Upper lobe of right lung (tissue), 1 donor: ENCODE measurements around the gene RBKS. TPM values are rescaled to one million over a fixed set of nuclear protein-coding genes. Genes with fewer than 3 reads are reported as not detected.

Experiments
- ATAC-seq: fragments of 200-7000 bp; cut with Tn5 transposase; one replicate; pipeline ENCODE4 v1.9.1; 2020; ENCODE audit warnings: mild to moderate bottlenecking, moderate library complexity
- DNase-seq: peaks from one replicate; pipeline ENCODE4 v3.0.0-alpha.2; 2020
- H3K27ac ChIP-seq: fragments of 200-600 bp; one replicate; pipeline ENCODE4 v1.8.0; 2022
- H3K27me3 ChIP-seq: fragments of 200-600 bp; one replicate; pipeline ENCODE4 v1.8.0; 2022; ENCODE audit warnings: mild to moderate bottlenecking
- H3K36me3 ChIP-seq: fragments of 200-600 bp; one replicate; pipeline ENCODE4 v1.8.0; 2022
- H3K4me1 ChIP-seq: fragments of 200-600 bp; one replicate; pipeline ENCODE4 v1.8.0; 2022
- H3K4me3 ChIP-seq: fragments of 200-600 bp; one replicate; pipeline ENCODE4 v1.8.0; 2022; ENCODE audit warnings: mild to moderate bottlenecking
- H3K9me3 ChIP-seq: fragments of 200-600 bp; one replicate; pipeline ENCODE4 v1.8.0; 2022
- CTCF ChIP-seq: fragments of 200-600 bp; IDR thresholded peaks from one replicate; pipeline ENCODE4 v1.8.0; 2022; ENCODE audit warnings: antibody characterized with exemption
- intact Hi-C: fragments of 100-400 bp; cut with DNase I; formaldehyde crosslinking; loops from one replicate; pipeline ENCODE4 v1.11.0; 2022
- total RNA-seq: library from RNA; stranded (reverse); fragmentation: NEBNext Ultra II Directional; extraction: Animal tissue kit (Norgen Biotek cat#: 25700); gene quantifications from one replicate; pipeline ENCODE4 v1.2.1, GENCODE V29; 2021
- donor health status: DM: no; HTN: yes; CAD: no; lungs with severe emphysema.

The RBKS gene
- total RNA-seq, 1 donor from 2014 or later = 1.9 TPM

- ATAC-seq (no peak), DNase-seq (no peak)
- H3K4me3 ChIP-seq = peak overlapping the region; percentile 51
- no peaks in the 10 kb centered on the region for H3K27me3 ChIP-seq
- no peaks in the 10 kb centered on the region for H3K36me3 ChIP-seq
- H3K9me3 ChIP-seq = no peaks in the 10 kb centered on the region
- H3K27ac ChIP-seq = peak overlapping the region; percentile 82
- TF ChIP-seq CTCF = no peak
- intact Hi-C loops = no loop called here
- H3K4me1 ChIP-seq = peaks cover 36% of the 10 kb centered on the region
These were observed 153.9 kb downstream of the RBKS start for GRCh38 chr2:27736031-27736889.

- no peak for TF ChIP-seq CTCF
- Histone ChIP-seq H3K27me3 (no peaks in the 10 kb centered on the region), H3K36me3 (no peaks in the 10 kb centered on the region), H3K27ac (peak overlapping the region; percentile 82), H3K9me3 (no peaks in the 10 kb centered on the region), H3K4me3 (peak overlapping the region; percentile 51), H3K4me1 (peaks cover 39% of the 10 kb centered on the region)
- intact Hi-C loops = no loop called here
- ATAC-seq = peak; percentile 97
- peak; percentile 94 for DNase-seq
These were observed 154.8 kb downstream of the RBKS start for GRCh38 chr2:27735263-27735904.

GRCh38 chr2:27734305-27734704 is 155.9 kb downstream of the RBKS start:
- ATAC-seq = no peak
- no peak for TF ChIP-seq CTCF
- H3K27ac ChIP-seq = no peak overlapping the region

More at GRCh38 chr2:27734305-27734704, 155.9 kb downstream of the RBKS start:
- no peak overlapping the region for H3K4me3 ChIP-seq
- H3K36me3 ChIP-seq = no peaks in the 10 kb centered on the region
- no peak for DNase-seq
- no peaks in the 10 kb centered on the region for H3K9me3 ChIP-seq
- intact Hi-C loops = no loop called here
- H3K4me1 ChIP-seq = peaks cover 48% of the 10 kb centered on the region
- no peaks in the 10 kb centered on the region for H3K27me3 ChIP-seq

Other genes with a start within 250 kb of the RBKS start
- gene SUPT7L, start 226.8 kb downstream of the RBKS start, total RNA-seq = 30.5 TPM
- gene SLC4A1AP, start 226.5 kb downstream of the RBKS start, total RNA-seq = 18.7 TPM
- gene MRPL33, start 118.7 kb downstream of the RBKS start, total RNA-seq = 79.4 TPM
- gene BABAM2, start 342 bp upstream of the RBKS start, total RNA-seq = 36.2 TPM